Upper lobe of right lung (tissue), 1 donor: ENCODE results near the gene NPTXR. TPM values are rescaled to one million over a fixed set of nuclear protein-coding genes. Genes with fewer than 3 reads are reported as not detected.

Experiments used
- ATAC-seq: fragments of 200-7000 bp; cut with Tn5 transposase; one replicate; pipeline ENCODE4 v1.9.1; 2020; ENCODE audit warnings: mild to moderate bottlenecking, moderate library complexity
- DNase-seq: peaks from one replicate; pipeline ENCODE4 v3.0.0-alpha.2; 2020
- H3K27ac ChIP-seq: fragments of 200-600 bp; one replicate; pipeline ENCODE4 v1.8.0; 2022
- H3K27me3 ChIP-seq: fragments of 200-600 bp; one replicate; pipeline ENCODE4 v1.8.0; 2022; ENCODE audit warnings: mild to moderate bottlenecking
- H3K36me3 ChIP-seq: fragments of 200-600 bp; one replicate; pipeline ENCODE4 v1.8.0; 2022
- H3K4me1 ChIP-seq: fragments of 200-600 bp; one replicate; pipeline ENCODE4 v1.8.0; 2022
- H3K4me3 ChIP-seq: fragments of 200-600 bp; one replicate; pipeline ENCODE4 v1.8.0; 2022; ENCODE audit warnings: mild to moderate bottlenecking
- H3K9me3 ChIP-seq: fragments of 200-600 bp; one replicate; pipeline ENCODE4 v1.8.0; 2022
- CTCF ChIP-seq: fragments of 200-600 bp; IDR thresholded peaks from one replicate; pipeline ENCODE4 v1.8.0; 2022; ENCODE audit warnings: antibody characterized with exemption
- intact Hi-C: fragments of 100-400 bp; cut with DNase I; formaldehyde crosslinking; loops from one replicate; pipeline ENCODE4 v1.11.0; 2022
- total RNA-seq: library from RNA; stranded (reverse); fragmentation: NEBNext Ultra II Directional; extraction: Animal tissue kit (Norgen Biotek cat#: 25700); gene quantifications from one replicate; pipeline ENCODE4 v1.2.1, GENCODE V29; 2021
- donor health status: DM: no; HTN: yes; CAD: no; lungs with severe emphysema.

Gene NPTXR
- total RNA-seq, 1 donor from 2014 or later = 6.3 TPM

- DNase-seq = no peak
Measured at GRCh38 chr22:38881997-38882879, 38.4 kb upstream of the NPTXR start.

DNA sequence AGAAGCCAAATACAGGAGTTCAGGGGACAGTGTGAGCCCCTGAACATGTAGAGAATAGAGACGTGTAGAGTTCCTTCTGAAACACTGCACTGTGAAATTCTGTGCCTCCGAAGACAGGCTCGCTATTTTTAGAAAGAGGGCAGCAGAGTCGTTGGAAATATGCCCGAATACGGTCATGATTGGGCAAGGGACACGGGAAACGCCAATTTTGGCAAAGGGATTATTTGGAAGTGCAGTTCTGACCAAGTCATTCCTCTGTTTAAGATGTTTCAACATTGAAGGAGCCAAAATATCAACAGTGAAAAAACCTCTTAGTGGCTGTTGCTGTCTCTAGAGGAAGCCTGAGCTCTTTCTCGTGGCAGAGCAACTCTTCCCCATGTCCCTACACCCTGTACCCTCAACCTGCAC lies 37.6 kb upstream of the NPTXR start:
- TF ChIP-seq CTCF = no peak
- Histone ChIP-seq H3K27ac (peak overlapping the region; percentile 65), H3K9me3 (no peaks in the 10 kb centered on the region), H3K27me3 (no peaks in the 10 kb centered on the region), H3K4me1 (peaks cover 20% of the 10 kb centered on the region), H3K4me3 (no peak overlapping the region), H3K36me3 (no peaks in the 10 kb centered on the region)
- intact Hi-C loops = no loop called here
- peak; percentile 65 for ATAC-seq
- no peak for DNase-seq

More at GRCh38 chr22:38881997-38882879, 38.4 kb upstream of the NPTXR start:
- intact Hi-C loops = no loop called here
- peaks cover 20% of the 10 kb centered on the region for H3K4me1 ChIP-seq
- H3K27me3 ChIP-seq = no peaks in the 10 kb centered on the region
- ATAC-seq = peak; percentile 24
- no peaks in the 10 kb centered on the region for H3K36me3 ChIP-seq
- peak overlapping the region; percentile 65 for H3K27ac ChIP-seq
- TF ChIP-seq CTCF = no peak
- H3K4me3 ChIP-seq = no peak overlapping the region
- H3K9me3 ChIP-seq = no peaks in the 10 kb centered on the region

- no peaks in the 10 kb centered on the region for H3K9me3 ChIP-seq
- ATAC-seq = no peak
- H3K27ac ChIP-seq = no peak overlapping the region
- no peak overlapping the region for H3K4me3 ChIP-seq
- no peak for DNase-seq
- intact Hi-C loops = loop anchor here (10.0 kb wide), 1 partner anchor 125 kb away; no protein-coding TSS in a partner anchor
- no peaks in the 10 kb centered on the region for H3K27me3 ChIP-seq
- H3K4me1 ChIP-seq = peaks cover 20% of the 10 kb centered on the region
- H3K36me3 ChIP-seq = no peaks in the 10 kb centered on the region
- no peak for TF ChIP-seq CTCF
Measured at GRCh38 chr22:38879961-38880360, 36.1 kb upstream of the NPTXR start.

GRCh38 chr22:38879108-38879729 lies 35.4 kb upstream of the NPTXR start:
- no peak for TF ChIP-seq CTCF
- no peaks in the 10 kb centered on the region for H3K36me3 ChIP-seq
- DNase-seq (no peak), ATAC-seq (peak; percentile 49)
- intact Hi-C loops = loop anchor here (10.0 kb wide), 1 partner anchor 126 kb away; no protein-coding TSS in a partner anchor
- H3K9me3 ChIP-seq = no peaks in the 10 kb centered on the region
- no peak overlapping the region for H3K27ac ChIP-seq
- H3K27me3 ChIP-seq = no peaks in the 10 kb centered on the region
- H3K4me1 ChIP-seq = peaks cover 20% of the 10 kb centered on the region
- H3K4me3 ChIP-seq = no peak overlapping the region

DNA sequence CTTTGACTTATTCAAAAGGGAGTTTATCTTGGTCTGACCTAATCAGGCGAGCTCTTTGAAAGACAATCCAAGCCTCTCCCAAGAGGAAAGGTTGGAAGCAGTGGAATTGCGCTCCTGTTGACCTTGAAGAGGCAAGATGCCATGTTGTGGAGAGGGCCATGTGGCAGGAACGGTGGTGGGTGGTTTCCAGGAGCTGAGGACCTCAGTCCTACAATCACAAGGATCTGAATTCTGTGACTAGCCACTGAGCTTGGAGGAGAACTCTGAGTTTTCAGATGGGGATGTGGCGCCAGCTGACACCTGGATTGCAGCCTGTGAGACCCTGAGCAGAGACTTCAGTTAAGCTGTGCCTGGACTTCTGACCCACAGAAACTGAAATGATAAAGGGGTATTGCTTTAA lies 34.2 kb upstream of the NPTXR start:
- ATAC-seq (no peak), DNase-seq (no peak)
- H3K9me3 ChIP-seq = no peaks in the 10 kb centered on the region
- no peak overlapping the region for H3K27ac ChIP-seq
- intact Hi-C loops = loop anchor here (10.0 kb wide), 1 partner anchor 127 kb away; no protein-coding TSS in a partner anchor
- H3K4me3 ChIP-seq = no peak overlapping the region
- no peaks in the 10 kb centered on the region for H3K36me3 ChIP-seq
- H3K4me1 ChIP-seq = peaks cover 27% of the 10 kb centered on the region
- TF ChIP-seq CTCF = no peak
- no peaks in the 10 kb centered on the region for H3K27me3 ChIP-seq
